Hematopoietic multipotent progenitor cell treated with erythropoietin and hydrocortisone succinate and interleukin-3 and kit ligand, for 4 days (in vitro differentiated cells): ENCODE measurements around the gene AUTS2.

Source experiments
- DNase-seq: peaks from one replicate; pipeline ENCODE4 v3.0.0-alpha.2; 2015

AUTS2 gene

DNA sequence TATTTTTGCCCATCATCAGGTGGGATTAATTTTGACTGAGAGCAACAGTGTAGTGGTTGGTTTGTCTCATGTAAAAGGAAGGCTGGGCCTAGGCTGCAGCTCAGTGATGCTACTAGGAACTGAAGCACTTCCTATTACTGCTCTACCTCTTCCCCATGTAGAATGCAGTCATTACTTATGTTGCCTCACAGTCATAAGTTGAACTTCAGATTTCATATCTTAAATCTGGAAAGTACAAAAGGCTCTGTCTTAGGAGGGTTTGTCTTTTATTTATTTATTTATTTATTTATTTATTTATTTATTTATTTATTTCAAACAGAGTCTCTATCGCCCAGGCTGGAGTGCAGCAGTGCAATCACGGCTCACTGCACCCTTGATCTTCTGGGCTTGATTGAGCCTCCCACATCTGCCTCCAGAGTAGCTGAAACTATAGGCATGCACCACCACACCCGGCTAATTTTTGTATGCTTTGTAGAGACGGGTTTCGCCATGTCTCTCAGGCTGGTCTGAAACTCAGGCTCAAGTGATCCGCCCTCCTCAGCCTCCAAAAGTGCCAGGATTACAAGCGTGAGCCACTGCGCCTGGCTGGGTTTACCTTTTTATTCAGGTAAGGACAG is 812.0 kb downstream of the AUTS2 start:
- no peak for DNase-seq

DNA sequence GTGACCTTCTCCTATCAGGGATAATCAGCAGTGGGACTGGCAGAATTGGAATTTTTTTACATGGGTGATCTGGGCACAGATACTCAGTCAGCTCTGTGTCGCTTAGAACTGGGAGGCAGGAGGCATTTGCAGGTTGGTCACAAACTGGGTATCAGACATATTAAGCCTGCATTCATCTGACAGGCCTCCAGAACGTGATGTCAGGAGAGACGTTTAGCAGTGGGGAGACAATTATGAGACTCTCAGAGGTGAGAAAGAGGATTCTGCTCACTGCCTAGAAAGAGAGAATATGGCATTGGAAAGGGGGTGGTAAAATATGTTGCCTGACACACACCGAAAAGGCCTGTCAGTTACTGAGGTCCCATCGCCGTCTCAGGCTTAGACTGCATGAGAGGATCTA is 816.1 kb downstream of the AUTS2 start:
- DNase-seq = no peak

DNA sequence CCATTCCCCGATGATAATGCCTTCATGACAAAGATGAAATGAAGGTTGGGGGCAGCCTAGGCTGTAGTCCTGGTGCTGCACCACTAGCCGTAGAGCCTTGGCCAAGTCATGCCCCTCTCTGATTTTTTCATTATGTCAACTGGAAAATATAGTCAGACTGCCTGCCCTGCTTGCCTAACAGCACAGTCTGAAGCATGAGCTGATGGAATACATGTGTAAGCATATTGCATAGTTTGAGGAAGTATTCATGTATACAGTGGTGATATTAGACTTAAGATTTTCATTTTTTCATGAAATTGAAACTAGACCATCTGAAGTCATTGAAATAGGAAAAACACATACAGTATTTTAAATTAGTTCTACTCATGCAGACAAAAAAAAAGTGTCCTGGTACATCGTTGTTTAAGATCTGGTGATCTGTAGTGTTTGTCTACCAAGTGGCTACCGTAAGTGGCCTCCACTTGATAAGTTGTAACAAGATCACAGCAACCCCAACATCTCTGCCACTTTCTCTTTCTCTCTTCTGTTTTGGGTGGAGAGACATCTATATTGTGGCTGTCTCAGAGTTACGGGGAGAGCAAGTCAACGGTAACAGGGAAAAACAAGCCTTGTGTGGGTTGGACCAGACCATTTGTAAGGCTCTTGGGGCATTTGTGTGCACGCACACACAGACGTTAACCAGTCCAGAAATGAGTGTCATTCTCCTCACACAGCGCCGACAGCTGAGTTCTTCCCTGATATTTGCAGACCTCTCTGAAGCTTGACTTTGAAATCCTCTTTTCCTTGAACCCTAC is 817.1 kb downstream of the AUTS2 start:
- DNase-seq = no peak

DNA sequence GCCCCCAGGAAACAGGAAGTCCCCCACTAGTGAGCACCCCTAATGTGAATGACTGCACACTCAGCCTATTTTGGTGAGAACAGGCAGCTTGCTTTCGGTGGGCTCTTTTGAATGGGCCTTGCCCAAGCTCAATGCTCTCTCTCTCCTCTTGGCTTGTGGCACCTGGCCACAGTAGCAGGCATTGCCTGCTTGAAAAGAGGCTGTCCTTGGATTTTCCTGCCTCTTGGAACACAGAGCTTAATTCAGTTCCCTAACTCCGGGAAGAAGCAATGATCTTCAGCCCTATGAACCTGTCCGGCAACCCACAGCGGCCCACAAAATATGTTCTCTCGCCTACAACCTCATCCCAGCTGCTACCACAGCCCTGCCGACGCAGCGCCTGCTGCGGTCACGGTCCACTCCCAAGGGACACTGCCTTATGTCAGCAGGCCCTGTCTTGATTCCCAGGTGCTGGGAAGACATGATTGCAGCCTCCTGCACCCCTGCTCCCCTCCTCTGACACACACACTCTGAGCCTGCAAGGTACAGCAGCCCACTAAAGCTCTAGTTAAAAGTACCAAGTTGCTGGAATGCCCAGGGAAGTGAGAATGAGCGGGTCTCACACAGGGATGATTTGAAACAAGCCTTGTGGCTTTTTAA is 818.2 kb downstream of the AUTS2 start:
- no peak for DNase-seq

DNA sequence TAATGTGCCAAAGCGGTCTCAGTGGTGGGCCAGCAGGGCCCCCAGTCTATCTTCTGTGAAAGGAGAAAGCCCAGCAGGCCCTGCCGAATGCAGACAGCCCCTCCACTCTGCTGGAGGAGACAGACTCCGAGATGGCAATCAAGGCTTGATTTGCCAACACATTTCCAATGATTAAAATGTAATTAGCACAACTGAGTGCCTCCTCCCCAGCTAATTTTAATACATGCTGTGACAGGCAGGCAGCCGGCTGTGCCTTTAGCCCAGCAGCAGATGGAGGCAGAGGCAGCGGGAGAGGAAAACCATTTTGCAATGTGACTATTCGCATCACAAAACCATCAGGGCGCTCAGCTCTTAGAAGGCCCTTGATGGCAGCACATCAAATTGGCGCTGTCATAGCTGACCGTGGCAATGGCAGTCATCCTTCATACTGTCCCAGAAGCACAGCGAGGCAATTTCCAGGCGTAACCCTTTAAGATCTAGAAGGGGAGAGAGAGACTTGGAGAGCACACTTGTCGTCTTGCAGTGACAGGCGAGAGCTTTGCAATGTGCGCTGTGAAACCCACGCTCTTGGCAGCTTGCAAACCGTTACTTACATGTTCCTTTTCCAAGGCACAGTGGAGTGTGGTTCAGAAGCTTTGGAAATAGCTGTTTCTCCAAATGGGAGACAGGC is 818.8 kb downstream of the AUTS2 start:
- DNase-seq = no peak

DNA sequence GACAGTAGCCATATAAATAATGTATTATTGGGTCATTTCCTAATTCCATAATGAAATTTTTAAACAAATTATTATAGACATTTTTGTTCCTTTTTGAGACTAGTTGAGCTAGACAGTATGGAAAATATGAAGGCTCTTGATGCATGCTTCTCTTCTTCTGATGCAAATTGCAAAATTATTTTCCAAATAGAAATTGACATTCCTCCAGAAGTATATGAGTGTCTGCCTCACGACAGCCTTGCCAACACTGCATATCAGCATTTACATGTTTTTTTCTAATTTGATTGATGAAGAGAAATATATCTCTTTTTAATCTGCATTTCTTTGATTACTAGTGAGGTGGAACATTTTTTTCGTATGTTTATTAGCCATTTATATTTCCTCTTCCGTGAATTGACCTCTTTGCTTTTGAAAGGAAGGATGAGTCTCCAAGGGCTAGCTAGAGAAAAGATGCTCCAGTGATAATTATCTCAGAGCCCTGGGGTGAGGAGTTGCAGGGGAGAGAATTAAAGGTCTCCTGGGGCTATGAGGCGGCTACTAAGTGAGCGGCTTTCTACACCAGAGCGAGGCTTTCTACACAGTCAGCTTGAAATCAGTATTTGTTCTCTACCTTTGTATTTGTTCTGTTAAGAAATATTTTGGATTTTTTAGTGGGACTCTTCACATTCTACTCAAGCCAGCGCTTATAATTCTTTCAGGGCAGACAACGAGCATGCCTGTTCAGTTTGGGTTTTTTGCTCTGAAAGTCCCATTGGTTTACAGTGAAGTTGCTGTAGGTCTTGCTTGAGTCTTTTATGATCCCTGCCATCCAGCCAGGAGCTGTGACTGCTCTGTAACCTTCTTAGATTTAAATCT is 821.5 kb downstream of the AUTS2 start:
- no peak for DNase-seq

DNA sequence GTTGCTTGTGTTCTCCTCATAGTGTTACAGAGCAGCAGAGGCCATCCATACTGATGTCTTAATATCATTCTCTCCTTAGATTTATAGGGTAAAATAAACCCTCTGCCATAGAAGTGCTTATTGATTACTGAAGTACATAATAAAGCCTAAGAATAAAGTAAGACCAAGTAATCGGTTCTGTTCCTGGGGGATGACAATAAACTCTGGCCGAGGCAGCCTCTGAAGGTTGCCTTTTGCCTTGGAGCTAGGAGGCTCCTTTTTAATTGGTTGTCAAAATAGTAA is 822.0 kb downstream of the AUTS2 start:
- no peak for DNase-seq

DNA sequence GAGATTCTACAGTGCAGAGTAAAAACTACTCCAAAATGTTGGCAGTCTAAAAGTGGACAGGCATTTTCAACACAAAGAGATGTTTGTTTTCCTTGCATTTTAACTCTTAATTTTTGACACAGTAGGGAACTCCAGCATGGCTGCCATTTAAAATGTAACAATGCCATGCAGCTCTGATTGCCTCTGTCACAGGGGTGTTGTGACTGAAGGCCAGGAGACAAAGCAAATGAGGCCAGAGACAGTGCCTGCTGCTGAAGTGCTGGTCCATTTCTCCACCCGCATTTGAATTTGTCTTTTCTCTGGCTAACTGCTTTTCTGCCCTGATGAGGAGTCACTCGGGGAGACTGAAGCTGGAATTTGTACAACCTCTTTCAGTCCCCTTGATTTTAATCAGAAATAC is 823.0 kb downstream of the AUTS2 start:
- DNase-seq = no peak

DNA sequence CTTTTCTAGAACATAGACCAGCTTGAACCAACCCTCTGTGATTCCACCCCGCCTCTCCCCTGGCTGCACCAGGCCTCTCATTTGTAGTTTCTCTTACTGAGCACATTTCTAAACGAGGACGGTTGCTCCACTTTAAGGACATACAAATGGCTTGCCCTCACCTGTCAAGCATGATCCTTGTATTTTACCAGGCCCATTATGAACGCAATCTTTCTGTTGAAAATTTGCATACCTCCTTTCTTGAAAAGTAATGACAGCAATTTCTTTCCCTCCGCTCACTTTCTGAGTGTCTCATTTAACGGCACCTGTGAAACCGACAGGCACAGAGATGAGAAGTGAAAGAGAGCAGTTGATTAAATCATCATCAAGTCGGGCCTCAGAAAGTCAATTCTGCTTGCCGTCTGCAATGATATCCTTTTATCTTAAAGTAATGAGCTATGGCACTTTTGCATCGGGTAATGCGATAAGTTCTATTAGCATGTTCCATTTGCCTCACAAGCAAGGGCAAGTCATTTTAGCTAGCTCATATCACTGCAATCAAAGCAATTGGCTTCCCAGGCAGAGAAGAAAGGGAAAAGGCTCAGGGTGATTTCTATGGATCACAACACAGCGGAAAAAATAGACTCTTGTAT is 828.1 kb downstream of the AUTS2 start:
- no peak for DNase-seq

DNA sequence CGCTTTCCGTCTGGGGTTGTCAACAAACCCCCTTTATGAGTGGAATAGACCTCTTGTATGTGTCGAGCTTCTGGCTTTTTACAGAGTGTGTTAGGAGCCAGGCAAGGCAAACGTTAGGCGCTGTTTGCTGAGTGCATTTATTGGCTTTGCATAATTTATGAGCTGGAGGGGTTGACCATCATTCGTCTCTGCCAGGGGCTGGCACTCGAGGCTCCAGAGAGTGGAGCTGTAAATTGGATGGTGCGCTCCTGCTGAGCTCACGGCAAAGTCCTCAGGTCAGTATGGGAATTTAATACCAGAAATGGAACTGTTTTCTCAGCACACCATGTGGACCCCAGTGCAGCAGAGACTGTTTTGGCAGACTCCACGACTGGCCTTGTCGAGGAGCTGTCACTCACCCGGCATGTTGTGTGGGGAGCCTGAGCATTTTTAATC is 834.3 kb downstream of the AUTS2 start:
- DNase-seq = no peak

DNA sequence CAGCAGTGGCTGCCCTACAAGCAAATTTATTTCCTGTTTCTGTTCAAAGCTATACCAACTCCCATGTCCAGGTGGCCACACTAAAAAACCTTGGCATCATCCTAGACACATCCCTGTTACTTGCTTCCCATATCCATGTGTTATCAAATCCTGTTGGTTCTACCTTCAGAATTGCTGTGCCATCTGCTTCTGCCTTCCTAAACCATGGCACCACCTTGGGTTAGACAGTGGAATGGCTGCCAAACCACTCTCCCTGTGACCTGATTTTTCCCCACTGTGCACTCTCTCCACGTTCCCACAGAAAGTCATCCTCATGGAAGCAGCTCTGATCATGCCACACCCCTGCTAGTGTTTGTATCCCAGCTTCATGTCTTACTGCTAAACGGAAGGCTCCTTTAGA is 836.1 kb downstream of the AUTS2 start:
- no peak for DNase-seq

DNA sequence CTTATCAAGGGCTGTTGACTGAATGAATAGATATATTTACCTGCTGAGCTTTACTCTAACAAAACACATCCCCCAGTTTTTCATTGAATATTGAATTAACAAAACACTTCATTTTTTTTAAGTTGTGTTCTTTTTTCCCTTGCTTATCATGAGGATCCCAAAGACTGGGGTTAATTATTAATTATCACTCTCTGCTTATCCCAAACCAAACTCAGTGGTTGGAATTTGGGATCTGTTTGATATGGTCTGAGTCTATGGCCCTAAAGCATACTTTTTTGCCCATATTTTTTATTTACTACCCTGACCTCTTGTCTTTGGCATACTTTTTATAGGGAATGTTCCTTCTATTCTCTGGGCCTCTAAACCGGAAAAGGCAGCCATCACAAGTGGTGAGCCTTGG is 836.5 kb downstream of the AUTS2 start:
- no peak for DNase-seq

DNA sequence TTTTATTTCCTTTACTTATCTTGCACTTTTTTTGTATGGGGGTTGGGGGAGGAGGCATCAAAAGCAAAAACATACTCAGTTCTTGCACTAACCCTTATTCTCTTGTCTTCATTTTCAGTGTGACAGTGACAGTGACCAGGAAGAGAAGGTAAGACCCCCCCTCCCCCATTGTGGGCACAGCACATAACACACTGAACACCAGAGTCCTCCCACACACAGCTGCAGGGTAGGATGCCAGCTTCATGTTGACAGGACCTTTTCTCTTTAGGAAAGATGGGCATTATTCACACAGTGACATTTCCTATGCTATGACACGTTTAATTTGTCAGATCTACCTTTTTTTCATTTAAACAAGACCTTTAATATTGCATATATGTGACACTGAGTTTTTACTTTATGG is 837.4 kb downstream of the AUTS2 start:
- DNase-seq = no peak

DNA sequence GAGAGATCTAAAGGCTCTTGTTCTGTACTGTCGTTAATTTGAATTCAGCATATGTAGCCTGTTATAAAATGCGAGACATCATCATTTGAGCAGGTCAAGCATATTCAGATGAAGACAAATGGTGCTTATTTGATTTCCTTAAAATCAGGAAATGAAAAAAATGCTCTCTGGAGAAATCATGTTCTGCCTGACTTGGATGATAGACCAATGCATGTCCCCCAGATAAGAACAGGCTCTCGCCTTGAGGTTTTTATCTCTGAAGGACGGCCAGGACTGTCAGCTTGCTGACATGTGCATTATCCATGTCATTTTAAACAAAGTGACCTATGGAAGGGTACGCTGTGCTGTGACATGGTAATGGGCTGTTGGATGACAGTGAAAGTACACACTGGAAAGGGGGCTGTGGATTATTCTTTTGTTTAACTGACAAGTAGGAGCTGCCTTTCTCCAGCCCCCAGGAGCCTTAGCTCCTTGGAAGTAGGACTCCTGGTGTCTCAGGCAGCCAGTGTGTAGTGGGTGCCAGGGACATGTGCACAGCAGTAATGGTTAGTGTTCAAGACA is 838.6 kb downstream of the AUTS2 start:
- peak; percentile 48 for DNase-seq

DNA sequence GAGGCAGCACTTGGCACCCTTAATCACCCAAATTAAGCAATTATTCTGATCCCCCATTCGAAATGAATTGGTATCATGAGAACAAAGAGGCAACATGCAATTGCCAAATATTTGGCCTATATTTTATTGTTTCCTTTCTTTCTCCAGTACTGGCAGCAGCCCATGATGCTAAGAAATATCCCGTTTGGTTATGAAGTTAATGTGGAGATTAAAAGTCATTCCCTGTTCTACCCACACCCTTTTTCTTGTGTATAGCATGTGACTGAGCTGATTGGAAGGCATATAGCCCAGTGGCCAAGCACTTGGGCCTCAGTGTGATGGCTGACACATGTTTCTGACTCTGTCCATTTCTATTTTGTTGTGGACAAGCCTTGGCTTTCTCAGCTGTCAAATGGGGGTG is 841.4 kb downstream of the AUTS2 start:
- DNase-seq = no peak

DNA sequence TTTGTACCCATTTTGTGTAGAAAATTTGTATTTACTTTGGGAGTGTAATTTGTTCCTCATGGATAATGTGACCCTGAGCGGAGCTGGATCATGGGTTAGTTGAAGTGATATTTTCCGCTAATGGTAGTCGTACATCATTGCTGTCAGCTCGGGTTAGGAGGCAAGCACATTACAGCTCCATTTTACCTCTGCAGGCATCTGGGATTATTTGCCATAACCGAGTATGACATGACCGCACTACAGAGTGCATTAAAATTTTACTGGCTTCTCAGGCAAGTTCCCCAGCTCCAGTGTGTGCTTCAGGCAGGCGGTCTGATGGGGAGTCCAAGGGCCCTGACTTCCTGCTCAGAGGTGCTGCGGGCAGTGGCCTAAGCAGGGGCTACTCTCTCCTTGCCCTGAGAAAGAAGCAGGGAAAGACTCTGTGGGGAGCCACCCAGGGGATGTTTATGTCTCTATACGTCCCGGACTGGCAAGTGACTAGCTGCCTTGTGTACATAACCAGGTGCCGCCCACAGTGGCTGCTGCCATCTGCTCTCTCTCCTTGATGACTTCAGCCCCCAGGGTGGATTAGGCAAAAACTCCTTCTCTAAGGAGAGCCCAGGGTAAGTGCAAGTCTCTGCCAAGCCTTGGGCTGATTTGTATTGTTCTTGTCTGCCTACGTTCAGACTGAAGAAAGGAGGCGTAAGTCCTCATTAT is 848.3 kb downstream of the AUTS2 start:
- no peak for DNase-seq

DNA sequence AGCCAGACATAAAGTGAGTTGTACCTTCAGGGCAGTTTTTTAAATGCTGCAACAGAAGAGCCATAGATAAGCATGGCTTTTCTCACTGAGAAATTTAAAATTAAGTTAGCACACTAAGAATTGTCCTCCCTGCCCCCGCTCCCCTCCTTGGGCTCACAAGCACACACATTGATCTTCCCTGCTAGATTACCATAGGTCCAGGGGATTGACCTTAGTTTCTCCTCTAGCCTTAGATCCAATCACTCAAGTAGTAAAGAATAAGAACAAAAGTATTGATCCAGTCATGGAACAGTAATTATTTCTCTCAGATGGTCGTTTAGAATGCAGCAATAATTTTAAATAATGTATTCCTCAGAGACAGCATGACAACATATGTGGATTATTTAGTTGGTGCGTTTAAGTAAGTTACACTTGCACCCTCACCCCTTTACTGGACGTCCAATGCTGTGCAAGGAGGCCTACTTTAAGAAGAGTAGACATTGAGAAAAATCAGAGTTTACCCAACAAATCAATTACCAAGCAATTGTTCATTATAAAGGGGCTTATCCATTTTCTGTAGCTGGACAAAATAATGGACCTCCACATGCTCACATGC is 850.1 kb downstream of the AUTS2 start:
- DNase-seq = no peak

DNA sequence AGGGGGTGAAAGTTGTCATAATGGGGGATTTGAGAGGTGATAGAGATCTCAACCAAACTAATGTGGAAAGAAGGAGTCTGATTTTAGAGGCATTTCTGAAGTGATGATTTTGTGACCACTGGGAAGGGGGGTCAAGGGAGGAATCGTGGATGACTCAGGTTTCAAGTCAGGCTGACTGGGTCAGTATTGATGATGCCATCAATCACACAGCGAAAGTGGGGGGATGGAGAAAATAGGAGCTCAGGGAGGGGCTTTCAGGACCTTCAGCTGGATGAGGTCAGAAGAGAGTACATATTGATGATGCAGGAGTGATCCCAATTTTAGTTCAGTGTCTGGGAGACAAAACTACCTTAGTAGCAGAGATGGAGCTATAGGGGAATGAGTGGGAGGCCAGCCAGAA is 852.5 kb downstream of the AUTS2 start:
- DNase-seq = no peak

DNA sequence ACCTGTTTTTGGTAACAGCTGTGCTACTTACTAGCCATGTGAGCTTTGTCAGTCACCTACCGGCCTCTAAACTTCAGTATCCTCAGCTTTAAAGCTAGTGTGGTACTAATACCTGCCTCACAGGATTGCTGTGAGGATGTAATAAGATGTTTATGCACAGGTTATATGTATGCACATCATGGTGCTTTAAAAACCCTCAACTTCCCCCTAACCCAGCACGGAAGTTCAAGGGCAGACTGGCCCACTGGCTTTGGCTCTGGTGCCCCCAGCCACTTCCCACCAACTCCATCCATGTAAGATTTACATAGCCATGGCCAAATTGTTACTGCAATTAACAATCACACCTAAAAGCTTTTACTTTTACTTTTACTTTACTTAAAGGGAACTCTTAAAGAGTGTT is 857.6 kb downstream of the AUTS2 start:
- no peak for DNase-seq

DNA sequence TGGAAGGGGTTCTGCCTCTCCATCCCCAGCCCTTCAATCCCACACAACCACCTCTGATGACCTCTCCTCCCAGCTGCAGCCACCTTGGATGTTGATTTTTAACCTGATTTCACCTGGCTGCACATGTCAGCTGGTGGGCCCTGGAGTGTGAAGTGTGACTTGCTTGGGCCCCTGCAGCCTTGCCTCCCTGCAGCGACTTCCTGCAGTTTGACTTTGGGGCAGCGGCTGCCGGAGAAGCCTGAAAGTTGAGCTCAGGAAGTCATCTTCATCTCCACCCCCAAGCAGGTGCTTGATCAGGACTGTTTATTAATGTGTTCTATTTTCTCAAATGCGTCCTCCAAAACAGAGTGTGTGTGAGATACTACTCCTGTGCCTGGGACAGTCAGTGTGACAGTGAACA is 858.4 kb downstream of the AUTS2 start:
- no peak for DNase-seq

DNA sequence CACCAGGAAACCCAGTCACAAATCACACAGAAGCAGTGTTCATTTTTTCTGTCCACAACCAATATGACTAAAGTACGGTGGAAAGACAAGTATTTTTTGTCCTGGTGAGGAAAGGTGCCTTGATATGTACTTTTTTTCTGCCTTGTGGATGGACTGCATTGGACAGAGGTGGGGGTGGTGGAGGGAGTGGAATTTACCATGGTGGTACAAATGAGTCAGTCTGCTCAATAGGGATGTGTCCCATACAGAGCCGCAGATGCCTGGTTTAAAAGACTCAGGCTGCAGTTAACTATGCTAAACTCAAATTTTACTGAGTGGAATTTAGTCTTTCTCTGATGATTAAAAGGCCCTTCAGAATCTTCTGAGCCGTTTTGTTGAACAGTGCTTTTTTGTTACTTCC is 859.2 kb downstream of the AUTS2 start:
- no peak for DNase-seq
